ENCODE data around the gene KCNQ1. TPM values are rescaled to one million over a fixed set of nuclear protein-coding genes. Genes with fewer than 3 reads are reported as not detected.

The KCNQ1 gene
- total RNA-seq, 1 experiment from 2014 or later: not detected

DNA sequence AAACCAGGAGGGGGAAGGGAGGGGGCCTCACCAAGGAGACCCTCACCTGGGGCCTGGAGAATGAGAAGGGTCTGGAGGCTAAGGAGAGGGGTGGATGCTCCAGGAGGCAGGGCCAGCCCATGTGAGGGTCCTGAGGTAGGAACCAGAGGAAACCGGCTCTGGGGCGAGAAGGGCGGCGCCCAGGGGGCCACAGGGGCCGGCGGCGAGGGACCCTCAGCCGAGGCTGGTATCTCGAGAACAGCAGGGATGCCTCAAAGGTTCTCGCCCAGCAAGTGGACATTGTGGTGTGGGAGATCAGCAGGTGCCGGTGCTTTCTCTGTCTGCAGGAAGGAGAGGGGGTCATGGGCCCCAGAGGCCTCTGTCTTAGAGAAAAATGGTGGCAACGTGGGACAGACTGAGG is 392.8 kb downstream of the KCNQ1 start:
- H3K36me3 ChIP-seq (ENCODE audit: low read depth): no peaks in the 10 kb centered on the region
- H3F3A ChIP-seq (ENCODE audit: insufficient read depth, low read depth): no peaks in the 10 kb centered on the region
- no peaks in the 10 kb centered on the region for H3K9me3 ChIP-seq (ENCODE audit: insufficient read depth, low read depth)
- H3K4me1 ChIP-seq (replicated peaks; ENCODE audit: insufficient read depth): no peaks in the 10 kb centered on the region
- H3K9me2 ChIP-seq (ENCODE audit: insufficient read depth): no peaks in the 10 kb centered on the region
- CTCF ChIA-PET: interaction anchor here (0.5 kb wide), 1 partner anchor 10 kb away, joined by 3 read pairs; no protein-coding TSS in a partner anchor
- H4K20me1 ChIP-seq (ENCODE audit: insufficient read depth): no peaks in the 10 kb centered on the region
- H3K4me3 ChIP-seq: no peak overlapping the region
- no peak overlapping the region for H3K27ac ChIP-seq
- DNase-seq: no peak
- H2AFZ ChIP-seq: no peak overlapping the region
- H3K79me2 ChIP-seq (ENCODE audit: low read depth): no peaks in the 10 kb centered on the region
- no peak overlapping the region for H3K4me2 ChIP-seq
- BruUV-seq (replicated peaks): no TSS peak
- intact Hi-C loops (cut with micrococcal nuclease; ENCODE audit: unreplicated experiment): no loop called here
- TF ChIP-seq, protein P1, sequence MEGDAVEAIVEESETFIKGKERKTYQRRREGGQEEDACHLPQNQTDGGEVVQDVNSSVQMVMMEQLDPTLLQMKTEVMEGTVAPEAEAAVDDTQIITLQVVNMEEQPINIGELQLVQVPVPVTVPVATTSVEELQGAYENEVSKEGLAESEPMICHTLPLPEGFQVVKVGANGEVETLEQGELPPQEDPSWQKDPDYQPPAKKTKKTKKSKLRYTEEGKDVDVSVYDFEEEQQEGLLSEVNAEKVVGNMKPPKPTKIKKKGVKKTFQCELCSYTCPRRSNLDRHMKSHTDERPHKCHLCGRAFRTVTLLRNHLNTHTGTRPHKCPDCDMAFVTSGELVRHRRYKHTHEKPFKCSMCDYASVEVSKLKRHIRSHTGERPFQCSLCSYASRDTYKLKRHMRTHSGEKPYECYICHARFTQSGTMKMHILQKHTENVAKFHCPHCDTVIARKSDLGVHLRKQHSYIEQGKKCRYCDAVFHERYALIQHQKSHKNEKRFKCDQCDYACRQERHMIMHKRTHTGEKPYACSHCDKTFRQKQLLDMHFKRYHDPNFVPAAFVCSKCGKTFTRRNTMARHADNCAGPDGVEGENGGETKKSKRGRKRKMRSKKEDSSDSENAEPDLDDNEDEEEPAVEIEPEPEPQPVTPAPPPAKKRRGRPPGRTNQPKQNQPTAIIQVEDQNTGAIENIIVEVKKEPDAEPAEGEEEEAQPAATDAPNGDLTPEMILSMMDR (conservative IDR thresholded peaks at IDR 0.05): no peak
- TF ChIP-seq EZH2 (IDR thresholded peaks at IDR 0.05; ENCODE audit: low read depth): no peak
- POLR2A ChIA-PET (ENCODE audit: unreplicated experiment): no interaction called here
- no peaks in the 10 kb centered on the region for H3K27me3 ChIP-seq (ENCODE audit: insufficient read depth, low read depth)

DNA sequence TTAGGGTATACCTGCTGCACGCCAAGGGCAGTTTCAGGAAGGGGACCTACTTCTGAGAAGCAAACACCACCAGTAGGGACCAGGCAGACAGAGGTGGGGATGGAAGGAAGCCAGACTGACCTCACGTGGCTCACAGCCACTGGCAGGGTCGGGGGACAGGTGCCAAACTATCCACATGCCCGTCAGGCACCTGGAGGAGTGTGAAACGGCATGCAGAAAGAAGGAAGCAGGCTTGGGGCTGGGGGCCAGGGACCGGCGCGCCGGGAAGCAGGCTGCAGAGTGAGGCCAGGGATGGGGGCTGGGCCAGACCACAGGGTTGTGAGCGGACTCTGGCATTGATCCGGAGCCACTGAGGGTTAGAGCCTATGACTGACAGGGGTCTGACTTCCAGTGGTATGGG is 393.3 kb downstream of the KCNQ1 start:
- ChIA-PET CTCF (no interaction called here), POLR2A (ENCODE audit: unreplicated experiment) (no interaction called here)
- H3K27me3 ChIP-seq (ENCODE audit: insufficient read depth, low read depth): no peaks in the 10 kb centered on the region
- H3K27ac ChIP-seq: no peak overlapping the region
- H3K79me2 ChIP-seq (ENCODE audit: low read depth): no peaks in the 10 kb centered on the region
- H3K4me1 ChIP-seq (replicated peaks; ENCODE audit: insufficient read depth): no peaks in the 10 kb centered on the region
- intact Hi-C loops (cut with micrococcal nuclease; ENCODE audit: unreplicated experiment): no loop called here
- no peak overlapping the region for H3K4me3 ChIP-seq
- H3K4me2 ChIP-seq: no peak overlapping the region
- H3F3A ChIP-seq (ENCODE audit: insufficient read depth, low read depth): no peaks in the 10 kb centered on the region
- BruUV-seq (replicated peaks): no TSS peak
- DNase-seq: no peak
- no peaks in the 10 kb centered on the region for H3K36me3 ChIP-seq (ENCODE audit: low read depth)
- no peak overlapping the region for H2AFZ ChIP-seq
- TF ChIP-seq, protein P1 (conservative IDR thresholded peaks at IDR 0.05): no peak
- TF ChIP-seq EZH2 (IDR thresholded peaks at IDR 0.05; ENCODE audit: low read depth): no peak
- H3K9me2 ChIP-seq (ENCODE audit: insufficient read depth): no peaks in the 10 kb centered on the region
- no peaks in the 10 kb centered on the region for H4K20me1 ChIP-seq (ENCODE audit: insufficient read depth)
- H3K9me3 ChIP-seq (ENCODE audit: insufficient read depth, low read depth): no peaks in the 10 kb centered on the region

DNA sequence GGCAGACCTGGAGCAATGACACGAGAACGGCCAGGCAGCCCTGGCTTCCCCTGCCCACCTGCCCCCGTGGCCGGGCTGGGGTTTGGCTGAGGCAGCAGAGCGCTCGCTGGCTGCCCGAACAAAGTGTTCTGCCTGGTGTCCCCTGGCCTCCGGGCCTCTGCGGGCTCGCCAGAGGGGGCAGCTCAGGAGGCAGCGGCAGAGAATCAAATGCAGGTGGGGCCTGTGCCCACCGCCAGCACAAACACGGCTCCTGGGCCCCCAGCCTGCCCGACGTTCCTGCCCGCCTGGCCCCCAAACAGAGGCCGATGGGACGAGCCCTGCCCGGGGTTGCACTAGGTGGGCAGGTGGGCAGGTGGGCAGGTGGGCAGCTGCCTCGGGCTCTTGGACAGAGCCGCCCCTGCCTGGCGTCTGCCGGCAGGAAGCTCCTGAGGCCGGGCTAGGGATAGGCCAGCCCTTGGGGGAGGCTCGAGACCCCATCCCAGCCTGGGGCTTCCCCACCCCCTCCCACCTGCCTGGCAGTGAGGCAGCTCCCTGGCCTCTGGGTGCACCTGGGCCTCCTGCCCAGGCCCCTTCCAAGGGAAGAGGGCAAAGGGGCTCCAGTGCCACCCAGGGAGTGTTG is 394.0 kb downstream of the KCNQ1 start:
- DNase-seq: no peak
- CTCF ChIA-PET: no interaction called here

More for the DNA sequence above, 394.0 kb downstream of the KCNQ1 start:
- H3K4me2 ChIP-seq: no peak overlapping the region
- intact Hi-C loops (cut with micrococcal nuclease; ENCODE audit: unreplicated experiment): no loop called here
- no peaks in the 10 kb centered on the region for H4K20me1 ChIP-seq (ENCODE audit: insufficient read depth)
- no peak overlapping the region for H2AFZ ChIP-seq
- no peak overlapping the region for H3K4me3 ChIP-seq
- no peaks in the 10 kb centered on the region for H3K79me2 ChIP-seq (ENCODE audit: low read depth)
- H3F3A ChIP-seq (ENCODE audit: insufficient read depth, low read depth): no peaks in the 10 kb centered on the region
- H3K36me3 ChIP-seq (ENCODE audit: low read depth): no peaks in the 10 kb centered on the region
- POLR2A ChIA-PET (ENCODE audit: unreplicated experiment): no interaction called here
- H3K27ac ChIP-seq: no peak overlapping the region
- H3K27me3 ChIP-seq (ENCODE audit: insufficient read depth, low read depth): no peaks in the 10 kb centered on the region
- no peaks in the 10 kb centered on the region for H3K4me1 ChIP-seq (replicated peaks; ENCODE audit: insufficient read depth)
- TF ChIP-seq, protein P1 (conservative IDR thresholded peaks at IDR 0.05): no peak
- TF ChIP-seq EZH2 (IDR thresholded peaks at IDR 0.05; ENCODE audit: low read depth): no peak
- no TSS peak for BruUV-seq (replicated peaks)
- H3K9me2 ChIP-seq (ENCODE audit: insufficient read depth): no peaks in the 10 kb centered on the region
- H3K9me3 ChIP-seq (ENCODE audit: insufficient read depth, low read depth): no peaks in the 10 kb centered on the region
